Activated CD4-positive, alpha-beta memory T cell treated with anti-CD3 and anti-CD28 coated beads, Interleukin-2, amount 10 ng/mL, durations not matched to agents 7 days and 5 days (primary cell): ENCODE measurements around the gene TEX14. TPM values are rescaled to one million over a fixed set of nuclear protein-coding genes. Genes with fewer than 3 reads are reported as not detected.
"Not testable (repeated sequence)": the region's sequence is repeated elsewhere in the genome, so short reads cannot be mapped to it uniquely, and the experiment has no call there.

Experiments used
- CTCF ChIA-PET: fragments of 350-600 bp; sonication (Branson Sonifier 250); formaldehyde crosslinking; loops from one replicate; lab custom pipeline; 2021; ENCODE audit warnings: antibody characterized with exemption, inconsistent platforms; lab: Charles Lee
- POLR2A ChIA-PET: fragments of 350-600 bp; sonication (Branson Sonifier 250); formaldehyde crosslinking; loops from one replicate; lab custom pipeline; 2021; ENCODE audit warnings: antibody characterized with exemption; lab: Charles Lee
- DNase-seq: peaks from one replicate; pipeline ENCODE4 v3.0.0-alpha.2; 2020
- H3K27ac Mint-ChIP-seq: one replicate; pipeline ENCODE4 v1.8.0; 2021; ENCODE audit warnings: mild to moderate bottlenecking, mixed read lengths
- H3K27me3 Mint-ChIP-seq: one replicate; pipeline ENCODE4 v1.8.0; 2021; ENCODE audit warnings: mixed read lengths
- H3K36me3 Mint-ChIP-seq: one replicate; pipeline ENCODE4 v1.8.0; 2021; ENCODE audit warnings: low read depth, mixed read lengths
- H3K4me1 Mint-ChIP-seq: one replicate; pipeline ENCODE4 v1.8.0; 2021; ENCODE audit warnings: mixed read lengths
- H3K4me3 Mint-ChIP-seq: one replicate; pipeline ENCODE4 v1.8.0; 2021; ENCODE audit warnings: mild to moderate bottlenecking, mixed read lengths
- H3K9me3 Mint-ChIP-seq: one replicate; pipeline ENCODE4 v1.8.0; 2021; ENCODE audit warnings: mixed read lengths
- total RNA-seq, 2 experiments: library from RNA; stranded (reverse); gene quantifications; one replicate each; pipeline ENCODE4 v1.2.3, GENCODE V29; 2021

The TEX14 gene
- total RNA-seq, 2 experiments from 2014 or later: 0.85 to 0.96 TPM

DNA sequence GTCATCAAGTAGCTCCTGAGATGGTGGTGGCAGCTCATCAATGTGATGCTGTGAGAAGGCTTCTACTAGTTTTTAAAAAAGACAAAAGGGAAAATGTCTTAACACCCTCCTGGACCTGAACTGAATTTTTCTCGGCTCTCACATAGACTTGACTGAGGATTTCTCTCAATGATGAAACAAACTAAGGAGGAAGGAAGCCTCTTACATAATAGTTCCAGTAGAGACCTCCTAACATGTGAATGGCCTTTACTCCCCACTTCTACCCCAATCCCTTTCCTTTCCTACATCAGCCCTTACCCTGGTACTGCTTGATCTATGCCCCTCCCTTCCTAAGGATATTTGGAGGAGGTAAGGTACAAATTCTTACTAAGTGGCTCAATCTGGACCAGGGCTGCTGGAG lies 122.6 kb downstream of the TEX14 start:
- ChIA-PET POLR2A (no interaction called here), CTCF (no interaction called here)
- Mint-ChIP-seq H3K27ac (no peak overlapping the region), H3K9me3 (no peaks in the 10 kb centered on the region), H3K4me3 (no peak overlapping the region), H3K27me3 (peaks cover 6% of the 10 kb centered on the region), H3K36me3 (no peaks in the 10 kb centered on the region), H3K4me1 (no peaks in the 10 kb centered on the region)
- no peak for DNase-seq

DNA sequence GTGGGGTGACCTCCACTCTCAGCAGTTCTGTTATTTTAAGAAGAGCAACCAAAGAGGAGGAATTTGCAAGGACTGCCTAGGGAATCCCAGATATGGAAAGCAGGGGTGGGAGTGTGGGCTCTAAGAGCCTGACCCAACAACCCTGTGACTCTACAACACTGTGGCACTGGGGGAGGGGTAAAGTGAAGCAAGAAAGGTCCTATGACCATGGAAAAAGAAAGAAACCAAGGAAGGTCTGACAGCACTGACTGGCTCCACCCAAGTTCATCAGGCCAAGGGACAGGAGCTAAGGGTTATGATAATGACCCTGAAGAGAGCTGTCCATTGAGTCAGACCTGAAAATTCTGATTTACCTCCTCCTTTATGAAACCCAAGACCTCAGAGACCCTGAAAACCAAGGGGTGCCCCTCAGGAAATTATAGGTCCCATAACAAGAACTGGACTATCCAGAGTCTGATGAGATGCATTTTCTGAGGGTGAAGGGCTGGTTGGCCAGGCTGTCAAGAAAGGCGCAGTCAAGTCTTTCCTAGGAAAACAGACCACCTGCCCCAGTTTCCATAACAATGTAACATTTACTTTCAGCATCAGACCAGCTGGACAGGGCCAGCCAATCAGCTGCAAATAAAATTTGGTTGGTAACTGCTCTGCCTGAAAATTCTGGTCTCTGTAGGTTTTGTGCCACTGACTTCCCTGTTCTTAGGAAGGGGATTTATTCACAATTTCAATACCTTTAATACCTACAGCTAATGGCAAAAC lies 123.6 kb downstream of the TEX14 start:
- ChIA-PET CTCF (no interaction called here), POLR2A (no interaction called here)
- no peak for DNase-seq

GRCh38 chr17:58565389-58566311 lies 126.2 kb downstream of the TEX14 start:
- H3K4me1 Mint-ChIP-seq: no peaks in the 10 kb centered on the region
- ChIA-PET POLR2A (interaction anchor here (0.8 to 1.5 kb wide), 2 partner anchors 65 to 66 kb away, joined by 3 to 9 read pairs; no protein-coding TSS in a partner anchor), CTCF (interaction anchor here (1.5 kb wide), 1 partner anchor 13 kb away, joined by 5 read pairs; no protein-coding TSS in a partner anchor)
- H3K36me3 Mint-ChIP-seq: no peaks in the 10 kb centered on the region
- peaks cover 6% of the 10 kb centered on the region for H3K27me3 Mint-ChIP-seq
- H3K4me3 Mint-ChIP-seq: no peak overlapping the region
- no peaks in the 10 kb centered on the region for H3K9me3 Mint-ChIP-seq
- no peak overlapping the region for H3K27ac Mint-ChIP-seq
- DNase-seq: no peak

More for the DNA sequence above, 123.6 kb downstream of the TEX14 start:
- H3K27me3 Mint-ChIP-seq: peaks cover 6% of the 10 kb centered on the region
- no peaks in the 10 kb centered on the region for H3K36me3 Mint-ChIP-seq
- no peak overlapping the region for H3K27ac Mint-ChIP-seq
- H3K4me3 Mint-ChIP-seq: no peak overlapping the region
- no peaks in the 10 kb centered on the region for H3K9me3 Mint-ChIP-seq
- no peaks in the 10 kb centered on the region for H3K4me1 Mint-ChIP-seq

GRCh38 chr17:58564971-58565370 lies 126.9 kb downstream of the TEX14 start:
- H3K9me3 Mint-ChIP-seq: no peaks in the 10 kb centered on the region
- no peaks in the 10 kb centered on the region for H3K4me1 Mint-ChIP-seq
- no peak overlapping the region for H3K4me3 Mint-ChIP-seq
- CTCF ChIA-PET: interaction anchor here (0.6 to 1.5 kb wide), 2 partner anchors 9 to 14 kb away, joined by 4 to 5 read pairs; no protein-coding TSS in a partner anchor
- peaks cover 6% of the 10 kb centered on the region for H3K27me3 Mint-ChIP-seq
- POLR2A ChIA-PET: interaction anchor here (0.8 to 1.5 kb wide), 2 partner anchors 66 to 67 kb away, joined by 3 to 9 read pairs; no protein-coding TSS in a partner anchor
- no peaks in the 10 kb centered on the region for H3K36me3 Mint-ChIP-seq
- no peak for DNase-seq
- no peak overlapping the region for H3K27ac Mint-ChIP-seq

- POLR2A ChIA-PET: interaction anchor here (1.5 kb wide), 1 partner anchor 68 kb away, joined by 9 read pairs; no protein-coding TSS in a partner anchor
- H3K4me1 Mint-ChIP-seq: no peaks in the 10 kb centered on the region
- peaks cover 8% of the 10 kb centered on the region for H3K27me3 Mint-ChIP-seq
- H3K36me3 Mint-ChIP-seq: no peaks in the 10 kb centered on the region
- no peaks in the 10 kb centered on the region for H3K9me3 Mint-ChIP-seq
- DNase-seq: no peak
- CTCF ChIA-PET: interaction anchor here (0.6 kb wide), 1 partner anchor 8 kb away, joined by 4 read pairs; no protein-coding TSS in a partner anchor
- no peak overlapping the region for H3K4me3 Mint-ChIP-seq
- H3K27ac Mint-ChIP-seq: no peak overlapping the region
These were observed 127.6 kb downstream of the TEX14 start for GRCh38 chr17:58564243-58564642.

GRCh38 chr17:58560511-58560910 lies 131.3 kb downstream of the TEX14 start:
- POLR2A ChIA-PET: no interaction called here
- H3K27me3 Mint-ChIP-seq: peaks cover 2% of the 10 kb centered on the region
- H3K36me3 Mint-ChIP-seq: no peaks in the 10 kb centered on the region
- H3K27ac Mint-ChIP-seq: no peak overlapping the region
- H3K4me1 Mint-ChIP-seq: peaks cover 6% of the 10 kb centered on the region
- CTCF ChIA-PET: no interaction called here
- no peaks in the 10 kb centered on the region for H3K9me3 Mint-ChIP-seq
- DNase-seq: no peak
- H3K4me3 Mint-ChIP-seq: no peak overlapping the region

DNA sequence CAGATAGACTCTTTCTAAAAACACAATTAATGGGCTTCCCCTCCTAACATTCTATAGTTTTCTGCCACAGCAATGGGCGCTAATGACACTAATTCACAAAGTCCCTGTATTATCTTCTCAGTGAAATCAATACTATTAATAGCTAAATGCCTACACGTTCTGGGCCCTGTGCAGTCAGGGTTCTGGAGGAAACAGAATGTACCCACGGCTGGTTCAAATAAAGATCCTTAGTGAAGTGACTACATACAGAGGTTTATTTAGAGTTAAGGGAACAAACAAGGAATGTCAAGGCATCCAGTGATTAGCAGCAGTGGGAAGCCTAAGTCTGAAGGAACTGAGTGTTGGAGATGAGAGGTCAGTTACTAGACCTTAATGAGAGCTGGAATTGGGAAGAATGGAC lies 133.9 kb downstream of the TEX14 start:
- H3K27ac Mint-ChIP-seq: no peak overlapping the region
- peaks cover 6% of the 10 kb centered on the region for H3K4me1 Mint-ChIP-seq
- CTCF ChIA-PET: no interaction called here
- H3K9me3 Mint-ChIP-seq: no peaks in the 10 kb centered on the region
- no peaks in the 10 kb centered on the region for H3K36me3 Mint-ChIP-seq
- no peak for DNase-seq
- peaks cover 2% of the 10 kb centered on the region for H3K27me3 Mint-ChIP-seq
- POLR2A ChIA-PET: no interaction called here
- no peak overlapping the region for H3K4me3 Mint-ChIP-seq

DNA sequence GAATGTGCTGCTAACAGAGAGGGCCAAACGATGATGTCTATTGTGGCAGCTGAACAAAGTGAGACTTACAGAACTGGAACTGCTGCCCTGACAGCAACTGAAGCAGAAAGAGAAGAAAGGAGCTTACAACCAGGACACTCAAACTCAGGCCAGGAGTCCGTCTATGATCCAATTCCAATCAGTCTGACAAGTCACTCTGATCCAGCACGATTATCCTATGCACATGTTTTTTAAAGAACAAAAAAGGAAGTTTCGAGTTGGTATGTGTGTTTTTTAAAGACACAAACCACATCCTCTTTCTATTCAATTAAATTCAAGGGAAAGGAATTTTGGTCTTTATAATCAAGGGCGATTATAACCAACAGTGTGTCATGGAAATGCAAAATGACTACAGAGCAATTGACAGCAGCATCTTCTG lies 135.0 kb downstream of the TEX14 start:
- peaks cover 4% of the 10 kb centered on the region for H3K27me3 Mint-ChIP-seq
- no peak for DNase-seq
- H3K4me3 Mint-ChIP-seq: no peak overlapping the region
- H3K36me3 Mint-ChIP-seq: no peaks in the 10 kb centered on the region
- CTCF ChIA-PET: interaction anchor here (0.5 to 1.1 kb wide), 2 partner anchors 17 to 168 kb away, joined by 3 read pairs; no protein-coding TSS in a partner anchor
- POLR2A ChIA-PET: interaction anchor here (1.3 kb wide), 1 partner anchor 75 kb away, joined by 4 read pairs; no protein-coding TSS in a partner anchor
- H3K9me3 Mint-ChIP-seq: no peaks in the 10 kb centered on the region
- H3K27ac Mint-ChIP-seq: no peak overlapping the region
- H3K4me1 Mint-ChIP-seq: peaks cover 6% of the 10 kb centered on the region

GRCh38 chr17:58555109-58555508 lies 136.7 kb downstream of the TEX14 start:
- H3K4me3 Mint-ChIP-seq, H3K9me3 Mint-ChIP-seq, DNase-seq, CTCF ChIA-PET, H3K4me1 Mint-ChIP-seq, H3K27me3 Mint-ChIP-seq, POLR2A ChIA-PET, H3K27ac Mint-ChIP-seq, H3K36me3 Mint-ChIP-seq: not testable (repeated sequence)

DNA sequence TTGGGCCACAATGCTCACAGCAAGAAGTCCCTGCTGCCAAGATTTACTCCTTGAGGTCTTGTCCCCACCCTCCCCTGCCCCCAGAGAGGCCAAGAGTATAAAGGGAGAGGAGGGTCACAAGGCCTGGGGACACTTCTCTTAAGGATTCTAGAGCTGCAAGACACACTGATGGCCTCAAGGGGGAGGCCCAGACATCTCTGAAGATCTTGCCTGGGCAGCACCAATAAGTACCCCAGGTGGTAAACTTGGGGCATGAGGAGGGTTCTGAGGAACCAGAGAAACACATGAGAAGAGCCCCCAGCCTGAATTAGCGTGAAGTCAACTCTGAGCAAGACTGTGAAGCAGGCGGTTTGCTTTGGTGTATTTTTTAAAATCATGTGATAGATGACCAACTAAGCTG lies 150.6 kb downstream of the TEX14 start:
- H3K27ac Mint-ChIP-seq: no peak overlapping the region

DNA sequence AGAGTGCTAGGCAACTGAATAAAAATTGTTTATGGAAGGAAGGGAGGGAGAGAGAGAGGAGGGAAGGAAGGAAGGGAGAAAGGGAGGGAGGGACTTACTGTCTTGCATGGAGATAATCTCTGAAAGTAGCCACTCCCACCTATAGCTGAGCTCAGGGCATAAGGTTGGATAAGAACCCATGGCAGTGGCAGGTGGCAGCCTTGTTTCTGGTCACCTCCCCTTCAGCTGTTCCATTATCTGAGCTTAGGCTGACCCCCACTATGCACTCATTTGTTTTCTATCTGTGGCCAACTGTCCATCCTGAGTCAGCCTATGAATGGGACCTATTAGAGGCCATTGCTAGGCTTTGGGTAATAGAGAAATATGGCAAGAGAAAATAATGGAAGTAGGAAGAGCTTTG lies 152.1 kb downstream of the TEX14 start:
- no peak overlapping the region for H3K27ac Mint-ChIP-seq
- ChIA-PET POLR2A (interaction anchor here (1.5 kb wide), 1 partner anchor 92 kb away, joined by 5 read pairs; no protein-coding TSS in a partner anchor), CTCF (interaction anchor here (1.0 to 1.1 kb wide), 2 partner anchors 11 to 17 kb away, joined by 3 read pairs; no protein-coding TSS in a partner anchor)
- no peaks in the 10 kb centered on the region for H3K36me3 Mint-ChIP-seq
- no peaks in the 10 kb centered on the region for H3K9me3 Mint-ChIP-seq
- H3K4me1 Mint-ChIP-seq: no peaks in the 10 kb centered on the region
- H3K27me3 Mint-ChIP-seq: peaks cover 25% of the 10 kb centered on the region
- DNase-seq: no peak
- H3K4me3 Mint-ChIP-seq: no peak overlapping the region

More for the DNA sequence above, 150.6 kb downstream of the TEX14 start:
- Mint-ChIP-seq H3K4me1 (no peaks in the 10 kb centered on the region), H3K27me3 (peaks cover 11% of the 10 kb centered on the region), H3K4me3 (no peak overlapping the region), H3K36me3 (no peaks in the 10 kb centered on the region), H3K9me3 (no peaks in the 10 kb centered on the region)
- ChIA-PET POLR2A (interaction anchor here (1.8 kb wide), 1 partner anchor 90 kb away, joined by 8 read pairs; no protein-coding TSS in a partner anchor), CTCF (interaction anchor here (1.0 to 1.5 kb wide), 3 partner anchors 9 to 224 kb away, joined by 4 to 6 read pairs (median 4); no protein-coding TSS in a partner anchor)
- no peak for DNase-seq

DNA sequence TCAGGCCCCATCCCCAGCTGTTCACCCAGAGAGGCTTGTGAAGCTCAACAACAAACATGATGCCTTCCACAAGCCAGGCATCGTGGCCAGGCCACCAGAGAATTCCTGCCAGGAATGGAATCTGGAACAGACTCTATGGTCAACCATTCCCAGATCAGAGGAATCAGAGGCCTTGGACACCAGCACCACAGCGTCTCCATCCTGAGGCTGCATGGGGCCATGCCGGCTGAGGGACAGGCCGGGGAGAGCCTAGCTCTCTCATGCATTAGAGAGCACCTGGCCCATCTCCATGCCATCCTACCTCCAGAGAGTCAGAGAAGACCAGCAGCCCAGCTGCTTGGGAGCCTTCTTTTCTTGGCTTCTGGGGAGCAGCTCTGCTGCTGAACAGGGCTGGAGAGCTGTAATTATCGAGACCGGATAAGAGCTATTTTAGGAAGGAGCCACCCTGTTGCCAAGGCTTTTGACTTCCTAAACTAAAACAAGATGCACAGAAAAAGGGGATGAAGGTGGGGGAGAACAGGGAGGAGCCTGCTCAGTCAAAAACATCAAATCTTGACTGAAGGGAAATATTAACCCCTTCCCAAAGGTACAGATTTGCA lies 152.9 kb downstream of the TEX14 start:
- H3K27ac Mint-ChIP-seq: no peak overlapping the region
- ChIA-PET POLR2A (interaction anchor here (1.5 kb wide), 1 partner anchor 93 kb away, joined by 5 read pairs; no protein-coding TSS in a partner anchor), CTCF (no interaction called here)
- no peak overlapping the region for H3K4me3 Mint-ChIP-seq
- H3K36me3 Mint-ChIP-seq: no peaks in the 10 kb centered on the region
- no peaks in the 10 kb centered on the region for H3K9me3 Mint-ChIP-seq
- H3K4me1 Mint-ChIP-seq: no peaks in the 10 kb centered on the region
- peaks cover 26% of the 10 kb centered on the region for H3K27me3 Mint-ChIP-seq
- no peak for DNase-seq
